Adrenal gland (tissue), 19 donors: ENCODE measurements around the gene GLIS1. TPM values are rescaled to one million over a fixed set of nuclear protein-coding genes. Genes with fewer than 3 reads are reported as not detected.
A peak's percentile ranks its signal among the peaks of the same experiment; 100 is the strongest.

Experiments
- DNase-seq, 7 donors: peaks; one replicate each; pipeline ENCODE4 v3.0.0-alpha.2; 2019 to 2020
- H3K27ac ChIP-seq, 5 donors: fragments of 200-600 bp; sonication (generic) in 4 of 5; 1 replicate in 3 of 5; 2 replicates in 2 of 5; pipeline versions ENCODE4 v1.5.1 to v1.8.0; 2016 to 2020; ENCODE audit warnings: mild to moderate bottlenecking in 1 of 5
- H3K27me3 ChIP-seq: fragments of 200-600 bp; 2 replicates; pipeline ENCODE4 v1.8.0; 2021
- H3K36me3 ChIP-seq, 2 donors: fragments of 200-600 bp; replicated peaks in 1 of 2; 1 replicate in 1 of 2; 2 replicates in 1 of 2; pipeline versions ENCODE4 v1.5.1 to v1.8.0; 2018 to 2022
- H3K4me1 ChIP-seq, 2 donors: fragments of 200-600 bp; replicated peaks in 1 of 2; 1 replicate in 1 of 2; 2 replicates in 1 of 2; pipeline versions ENCODE4 v1.5.1 to v1.8.0; 2018 to 2021
- H3K4me3 ChIP-seq, 4 donors: fragments of 200-600 bp; sonication (generic) in 3 of 4; one replicate each; pipeline ENCODE4 v1.5.1; 2016 to 2018
- H3K9me3 ChIP-seq, 3 donors: fragments of 200-600 bp; sonication (generic) in 1 of 3; replicated peaks in 1 of 3; 1 replicate in 2 of 3; 2 replicates in 1 of 3; pipeline versions ENCODE4 v1.5.1 to v1.8.0; 2016 to 2021
- POLR2A ChIP-seq, 2 donors: fragments of 450-650 bp; IDR thresholded peaks; one replicate each; pipeline ENCODE4 v1.6.1; 2017; ENCODE audit warnings: antibody characterized with exemption in 2 of 2, mild to moderate bottlenecking in 2 of 2, moderate library complexity in 1 of 2
- WGBS, 4 donors: extraction: QIAGEN DNeasy Blood & Tissue Kit in 2 of 4; methylation state at CpG; one replicate each; pipeline versions ENCODE4 v1.1.5 to v1.1.7; 2013 to 2017; 5-methylcytosine and 5-hydroxymethylcytosine counted together
- intact Hi-C, 2 donors: fragments of 100-400 bp; cut with DNase I; formaldehyde crosslinking; loops; one replicate each; pipeline versions ENCODE4 v1.14.1 to v1.15.0; 2022 to 2023
- long read RNA-seq, 10 donors: library from polyadenylated mRNA in 3 of 10; unstranded in 2 of 10; stranded (forward) in 1 of 10; transcript quantifications; one replicate each; pipeline ENCODE4 v2.0.0 and lab custom pipeline, GENCODE V29; 2021 to 2026
- polyA plus RNA-seq, 3 donors: library from polyadenylated mRNA; stranded (reverse); fragments of 200-250 nt in 2 of 3; fragments of 350-450 nt in 1 of 3; fragmentation: Illumina TruSeq in 1 of 3; extraction: RNeasy Lipid Tissue Mini Kit (QIAGEN cat#74804) in 1 of 3; gene quantifications; one replicate each; pipeline ENCODE4 v1.2.3, GENCODE V29; 2013 to 2014
- total RNA-seq, 9 donors: library from RNA; depleted of rRNA in 4 of 9; stranded (reverse); fragments of >200 nt in 4 of 9; fragments of 120-200 nt in 1 of 9; fragmentation: NEBNext Ultra II Directional in 1 of 9; extraction: Animal tissue kit (Norgen Biotek cat#: 25700) in 1 of 9; gene quantifications; one replicate each; pipeline versions ENCODE4 v1.1.0 to v1.2.4, GENCODE V29; 2013 to 2023
- TF ChIP-seq, protein P1 (sequence below), 6 experiments: fragments of 450-650 bp in 4 of 6; fragments of 200-600 bp in 2 of 6; sonication (generic) in 1 of 6; IDR thresholded peaks; 1 replicate in 5 of 6; 2 replicates in 1 of 6; pipeline versions ENCODE4 v1.5.1 to v1.8.0; 2016 to 2021; ENCODE audit warnings: antibody characterized with exemption in 6 of 6, mild to moderate bottlenecking in 2 of 6, moderate library complexity in 1 of 6
- donor health status: healthy with polysubstance abuse.
- donor health status: Bipolar disorder and iron deficiency.
- donor health status: DM: yes; HTN: yes; CAD: no.
- donor health status: DM: no; HTN: no; CAD: no.
- donor health status: DM: no; HTN: no; CAD: no.
- donor health status: DM: yes; HTN: yes; CAD: no.

The GLIS1 gene
- total RNA-seq (under 1 TPM in 4 of 9 donors, not detected in 5; 0.10 to 0.35 (median 0.14) TPM), polyA plus RNA-seq (under 1 TPM in 2 of 3 donors, not detected in 1; 0.08 to 0.37 TPM)
- long read RNA-seq, donor 1 = 0 reads
- long read RNA-seq, donor 2 = 0 reads
- long read RNA-seq, donor 3 = 0 reads
- long read RNA-seq, donor 4 = 0 reads
- long read RNA-seq, donor 5 = 0 reads
- long read RNA-seq, donor 6 = 0 reads
- long read RNA-seq, donor 7 = 0 reads
- long read RNA-seq, donor 8 = 0 reads
- long read RNA-seq, donor 9 = 0 reads
- long read RNA-seq, donor 10 = 0 reads

DNA sequence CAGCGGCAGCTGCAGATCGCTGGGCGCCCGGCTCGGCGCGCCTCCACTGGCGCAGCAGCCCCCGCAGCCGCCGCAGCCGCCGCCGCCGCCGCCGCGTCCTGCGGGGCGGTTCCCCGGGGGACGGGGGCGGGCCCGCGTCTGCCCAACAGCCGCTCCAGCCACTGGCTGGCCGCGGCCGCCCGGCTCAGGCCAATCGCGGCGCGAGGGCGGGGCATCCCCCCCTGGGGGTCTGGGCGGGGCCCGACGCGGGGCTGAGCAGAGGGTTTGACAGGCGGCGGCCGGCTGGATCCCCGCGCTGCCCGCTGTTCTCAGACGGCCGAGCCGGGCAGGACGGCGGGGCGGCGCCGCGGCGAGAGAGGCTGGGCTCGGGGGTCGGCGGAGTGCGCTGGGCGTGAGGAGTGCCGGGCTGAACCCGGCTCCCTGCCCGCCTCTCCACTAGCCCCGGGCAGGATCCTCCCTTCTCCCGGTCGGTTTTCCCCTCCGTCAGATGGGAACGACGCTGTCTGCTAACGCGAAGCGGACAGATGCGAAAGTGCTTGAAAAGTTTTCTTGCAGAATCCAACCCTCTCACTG lies at the start of gene GLIS1:
Gene GLIS1, minus strand, starts transcription at position 56 of the 573 bp plus-strand sequence. CDS start 1,100 bp downstream, outside the sequence.
- peak within 1 kb of the TSS in 1 of 5 donors; percentile 61 for H3K27ac ChIP-seq
- no peaks in the 10 kb centered on the region for H3K36me3 ChIP-seq
- intact Hi-C loops = no loop called here
- H3K9me3 ChIP-seq = no peaks in the 10 kb centered on the region
- peak; percentile 64 to 84 (median 77) for DNase-seq
- TF ChIP-seq, protein P1, sequence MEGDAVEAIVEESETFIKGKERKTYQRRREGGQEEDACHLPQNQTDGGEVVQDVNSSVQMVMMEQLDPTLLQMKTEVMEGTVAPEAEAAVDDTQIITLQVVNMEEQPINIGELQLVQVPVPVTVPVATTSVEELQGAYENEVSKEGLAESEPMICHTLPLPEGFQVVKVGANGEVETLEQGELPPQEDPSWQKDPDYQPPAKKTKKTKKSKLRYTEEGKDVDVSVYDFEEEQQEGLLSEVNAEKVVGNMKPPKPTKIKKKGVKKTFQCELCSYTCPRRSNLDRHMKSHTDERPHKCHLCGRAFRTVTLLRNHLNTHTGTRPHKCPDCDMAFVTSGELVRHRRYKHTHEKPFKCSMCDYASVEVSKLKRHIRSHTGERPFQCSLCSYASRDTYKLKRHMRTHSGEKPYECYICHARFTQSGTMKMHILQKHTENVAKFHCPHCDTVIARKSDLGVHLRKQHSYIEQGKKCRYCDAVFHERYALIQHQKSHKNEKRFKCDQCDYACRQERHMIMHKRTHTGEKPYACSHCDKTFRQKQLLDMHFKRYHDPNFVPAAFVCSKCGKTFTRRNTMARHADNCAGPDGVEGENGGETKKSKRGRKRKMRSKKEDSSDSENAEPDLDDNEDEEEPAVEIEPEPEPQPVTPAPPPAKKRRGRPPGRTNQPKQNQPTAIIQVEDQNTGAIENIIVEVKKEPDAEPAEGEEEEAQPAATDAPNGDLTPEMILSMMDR (IDR thresholded peaks at IDR 0.05) = no peak
- no peak for TF ChIP-seq POLR2A (IDR thresholded peaks at IDR 0.05)
- H3K4me3 ChIP-seq = peak within 1 kb of the TSS in 2 of 4 donors; percentile 29 to 80
- 0 to 1% (median 0%) methylated on average over 4 to 72 of the region's 73 CpGs for WGBS, 4 donors
- H3K4me1 ChIP-seq = peaks cover 0 to 13% of the 10 kb centered on the region in 2 donors
- H3K27me3 ChIP-seq = peaks cover 41% of the 10 kb centered on the region

DNA sequence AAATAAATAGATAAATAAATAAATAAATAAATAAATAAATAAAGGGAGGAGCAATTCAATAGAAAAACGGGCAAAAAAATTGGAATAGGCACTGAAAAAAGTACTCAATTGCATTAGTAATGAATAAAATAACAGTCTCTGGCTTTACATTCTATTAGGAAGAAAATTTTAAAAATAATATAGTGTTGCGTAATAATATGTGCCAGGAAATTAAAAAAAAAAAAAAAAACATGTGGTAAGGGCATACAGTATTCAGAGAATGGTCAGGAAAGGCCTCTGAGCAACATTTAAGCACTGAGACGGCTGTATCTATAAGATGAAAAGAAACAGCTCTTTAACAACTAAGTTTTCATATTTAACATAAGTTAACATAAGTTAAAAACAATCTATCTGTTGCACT lies 48.7 kb upstream of the GLIS1 start:
- Histone ChIP-seq H3K27ac (no peak overlapping the region), H3K36me3 (no peaks in the 10 kb centered on the region), H3K4me1 (no peaks in the 10 kb centered on the region), H3K9me3 (no peaks in the 10 kb centered on the region), H3K27me3 (no peaks in the 10 kb centered on the region), H3K4me3 (no peak overlapping the region)
- WGBS, 4 donors = 93 to 96% (median 95%) methylated on average over 3 of the region's 3 CpGs
- DNase-seq = no peak
- TF ChIP-seq POLR2A (IDR thresholded peaks at IDR 0.05) = no peak
- TF ChIP-seq, protein P1 (IDR thresholded peaks at IDR 0.05) = no peak
- intact Hi-C loops = no loop called here

DNA sequence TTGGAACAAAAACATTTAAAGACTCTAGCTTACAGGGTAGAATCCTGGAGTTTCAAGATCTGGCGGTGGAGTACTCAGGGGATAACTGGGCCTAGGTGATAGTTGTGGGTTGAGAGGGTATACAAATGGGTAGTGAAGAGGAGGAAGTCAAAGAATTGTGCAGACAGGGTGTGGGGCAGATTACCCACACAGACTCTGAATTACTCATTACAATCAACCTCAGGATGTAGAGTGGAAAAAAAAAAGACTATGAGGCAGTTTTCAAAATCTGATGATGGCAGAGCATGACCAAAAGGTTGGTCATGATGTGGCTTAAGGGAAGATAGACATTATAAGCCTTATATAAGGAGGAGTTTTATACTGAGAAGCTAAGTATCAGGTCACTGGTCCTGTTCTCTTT lies 44.1 kb upstream of the GLIS1 start:
- Histone ChIP-seq H3K9me3 (no peaks in the 10 kb centered on the region), H3K27me3 (no peaks in the 10 kb centered on the region), H3K4me3 (no peak overlapping the region), H3K36me3 (no peaks in the 10 kb centered on the region), H3K27ac (no peak overlapping the region), H3K4me1 (no peaks in the 10 kb centered on the region)
- no peak for DNase-seq
- TF ChIP-seq, protein P1 (IDR thresholded peaks at IDR 0.05) = no peak
- WGBS, 4 donors = 87 to 100% (median 95%) methylated on average over 1 of the region's 1 CpG
- intact Hi-C loops = no loop called here

DNA sequence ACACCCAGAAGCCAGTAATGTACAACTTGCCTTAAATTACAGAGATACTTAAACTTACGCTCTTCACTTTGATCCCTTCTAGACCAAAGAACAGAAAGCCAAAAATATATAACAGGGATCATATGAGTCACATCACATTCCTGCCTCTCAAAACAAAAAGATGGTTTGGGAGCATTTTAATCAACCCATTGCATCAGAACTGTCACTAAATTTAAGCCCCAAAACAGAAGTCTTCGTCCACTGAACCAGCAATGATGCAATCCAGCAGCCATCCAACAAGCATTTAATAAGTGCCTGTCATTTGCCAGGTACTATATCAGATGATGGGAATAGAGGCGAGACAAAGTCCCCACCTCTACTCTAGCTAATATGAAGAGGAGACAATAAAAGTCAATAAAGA lies 42.7 kb upstream of the GLIS1 start:
- TF ChIP-seq POLR2A (IDR thresholded peaks at IDR 0.05) = no peak
- TF ChIP-seq, protein P1 (IDR thresholded peaks at IDR 0.05) = no peak
- Histone ChIP-seq H3K4me3 (no peak overlapping the region), H3K9me3 (no peaks in the 10 kb centered on the region), H3K36me3 (no peaks in the 10 kb centered on the region), H3K27ac (no peak overlapping the region), H3K4me1 (no peaks in the 10 kb centered on the region), H3K27me3 (no peaks in the 10 kb centered on the region)
- DNase-seq = no peak
- 82 to 89% (median 84%) methylated on average over 3 of the region's 3 CpGs for WGBS, 4 donors
- intact Hi-C loops = no loop called here
